Stimulated activated CD8-positive, alpha-beta memory T cell treated with anti-CD3 and anti-CD28 coated beads, Interleukin-4, amount 100 ng/mL, for 1 hour (primary cell): Measurements from ENCODE around the gene OSBPL1A.

Experiments
- DNase-seq, 2 donors: peaks; one replicate each; pipeline ENCODE4 v3.0.0-alpha.2; 2020; ENCODE audit warnings: low read depth in 2 of 2, low spot score in 1 of 2

OSBPL1A gene

DNA sequence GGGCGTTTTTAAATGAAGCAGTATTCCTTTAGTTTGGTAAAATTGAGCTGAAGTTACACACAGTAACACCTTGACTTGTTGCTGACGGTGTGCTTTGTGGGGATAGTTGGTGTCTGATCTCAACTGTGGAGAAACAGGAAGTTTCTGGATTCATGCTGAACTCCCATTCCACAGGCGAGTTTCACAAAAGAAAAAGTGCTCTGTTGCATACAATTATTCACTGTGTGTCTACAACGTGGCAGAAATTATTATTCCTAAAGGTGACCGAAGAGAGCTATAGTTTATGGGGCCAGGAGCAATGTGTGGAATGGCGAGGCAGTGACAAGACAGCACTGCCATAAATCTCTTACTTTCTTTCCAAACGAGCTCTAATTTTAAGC lies 259.2 kb downstream of the OSBPL1A start:
- no peak for DNase-seq

DNA sequence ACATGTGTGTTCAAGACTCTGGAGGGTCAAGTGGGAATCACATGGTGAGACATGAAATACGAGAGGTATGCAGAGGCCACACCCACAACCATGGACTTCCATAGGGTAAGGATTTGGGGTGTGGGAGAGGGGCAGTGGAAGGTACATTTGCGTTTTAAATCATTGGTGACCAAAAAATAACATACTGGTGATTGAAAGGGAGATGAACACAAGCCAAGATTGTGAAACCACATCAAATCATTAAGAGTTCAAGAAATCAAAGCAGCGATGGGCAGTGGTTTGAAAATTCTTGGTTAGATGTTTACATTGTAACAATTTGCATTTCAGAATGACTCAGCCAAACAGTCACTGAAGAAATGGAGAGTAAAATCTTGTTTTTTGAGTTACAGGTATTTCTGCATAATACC lies 260.7 kb downstream of the OSBPL1A start:
- DNase-seq: no peak

DNA sequence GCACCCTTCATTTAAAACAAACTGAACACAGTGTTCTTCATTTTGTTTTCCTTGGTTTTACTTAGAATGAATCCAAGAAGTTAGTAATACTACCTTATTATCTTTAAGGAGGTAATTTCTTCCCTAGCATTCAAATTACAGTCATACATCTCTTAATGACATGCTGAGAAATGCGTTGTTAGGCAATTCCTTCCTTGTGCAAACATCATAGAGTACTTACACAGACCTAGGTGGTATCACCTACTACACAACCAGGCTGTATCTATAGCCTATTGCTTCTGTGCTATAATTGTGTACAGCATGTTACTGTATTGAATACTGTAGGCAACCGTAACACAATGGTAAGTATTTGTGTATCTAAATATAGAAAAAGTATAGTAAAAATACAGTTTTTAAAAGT lies 267.1 kb downstream of the OSBPL1A start:
- no peak for DNase-seq

DNA sequence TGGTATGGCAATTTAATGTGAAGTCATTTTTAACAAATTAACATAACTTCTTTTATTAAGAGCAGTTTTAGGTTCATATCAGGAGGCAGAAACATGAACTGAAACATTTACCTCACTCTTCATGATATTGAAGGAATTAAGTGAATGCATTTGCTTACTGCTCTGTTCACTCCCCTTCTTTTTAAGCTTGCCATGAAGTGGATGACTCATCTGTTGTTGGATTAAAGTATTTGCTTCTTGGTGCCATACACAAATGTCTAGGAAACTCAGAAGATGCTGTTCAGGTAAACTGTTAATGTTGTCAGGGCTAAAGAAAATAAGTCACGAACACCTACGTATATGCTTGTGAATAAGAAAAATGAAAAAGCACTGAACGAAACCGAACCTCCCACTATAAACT lies 268.9 kb downstream of the OSBPL1A start:
- no peak for DNase-seq

DNA sequence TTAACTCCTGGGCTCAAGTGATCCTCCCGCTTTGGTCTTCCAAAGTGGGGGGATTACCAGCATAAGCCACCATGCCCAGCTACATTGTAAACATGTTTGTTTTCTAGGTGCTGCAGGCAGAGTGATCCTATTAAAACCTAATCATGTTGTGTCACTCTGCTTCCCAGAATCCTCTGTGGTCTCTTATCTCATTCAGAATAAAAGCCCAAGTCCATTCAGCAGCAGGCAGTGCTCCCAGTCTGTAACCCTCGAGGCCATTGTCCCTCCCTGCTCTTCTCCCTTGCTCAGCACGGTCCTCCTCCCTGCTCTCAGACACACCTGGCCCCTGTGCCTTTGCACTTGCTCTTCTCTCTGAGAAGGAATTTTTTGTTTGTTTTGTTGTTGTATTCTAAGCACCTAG lies 269.9 kb downstream of the OSBPL1A start:
- no peak for DNase-seq

DNA sequence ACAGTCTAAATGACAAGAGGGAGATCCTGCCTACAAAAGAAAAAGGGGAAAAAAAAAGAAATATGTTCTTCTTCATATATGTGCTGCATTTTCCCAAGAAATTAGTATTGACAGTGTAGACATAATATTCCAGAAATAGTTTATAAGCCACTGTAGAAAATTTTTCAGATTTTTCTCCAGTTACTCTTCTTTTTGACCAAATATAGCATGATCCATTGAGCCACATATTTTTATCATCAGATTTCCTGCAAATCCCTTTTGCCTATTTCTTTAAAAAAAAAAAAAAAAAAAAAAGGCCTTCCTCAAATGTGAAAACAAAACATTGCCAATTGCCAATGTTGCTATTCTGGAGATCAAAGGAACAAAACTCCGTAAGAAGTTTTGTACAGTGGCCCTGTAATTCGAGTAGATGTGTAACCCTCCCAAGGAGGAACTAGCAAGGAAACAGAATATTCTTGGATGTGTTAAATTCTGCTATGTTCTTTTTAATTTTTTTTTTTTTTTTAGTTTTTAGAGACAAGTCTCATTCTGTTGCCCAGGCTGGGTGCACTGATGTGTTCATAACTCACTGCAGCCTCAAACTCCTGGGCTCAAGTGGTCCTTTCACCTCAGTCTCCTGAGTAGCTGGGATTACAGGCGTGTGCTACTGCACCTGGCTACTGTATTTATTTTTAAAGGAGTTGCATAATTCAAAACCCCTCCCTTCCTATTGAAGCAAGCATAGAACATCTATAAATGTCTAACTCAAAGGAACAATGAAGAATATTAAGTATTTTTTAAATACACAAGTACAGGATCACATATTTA lies 271.3 kb downstream of the OSBPL1A start:
- no peak for DNase-seq

DNA sequence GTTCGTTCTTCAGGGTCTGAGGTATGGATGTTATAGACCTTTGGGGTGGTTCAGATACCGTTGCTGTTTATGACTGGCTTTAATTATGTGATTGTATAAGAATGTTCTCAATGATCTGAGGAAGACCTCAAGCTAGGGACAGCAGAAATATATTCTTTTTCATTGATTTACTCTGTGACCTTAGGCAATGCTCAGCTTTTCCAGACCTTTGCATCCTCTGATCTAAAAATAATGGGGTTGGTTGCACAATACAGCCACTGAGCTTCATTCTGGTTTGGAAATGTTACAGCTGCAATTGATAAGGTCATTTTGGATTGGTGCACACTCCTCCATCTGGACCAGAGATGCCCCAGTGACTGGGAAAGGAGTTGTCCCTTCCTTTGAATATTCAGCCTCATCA lies 276.0 kb downstream of the OSBPL1A start:
- no peak for DNase-seq

DNA sequence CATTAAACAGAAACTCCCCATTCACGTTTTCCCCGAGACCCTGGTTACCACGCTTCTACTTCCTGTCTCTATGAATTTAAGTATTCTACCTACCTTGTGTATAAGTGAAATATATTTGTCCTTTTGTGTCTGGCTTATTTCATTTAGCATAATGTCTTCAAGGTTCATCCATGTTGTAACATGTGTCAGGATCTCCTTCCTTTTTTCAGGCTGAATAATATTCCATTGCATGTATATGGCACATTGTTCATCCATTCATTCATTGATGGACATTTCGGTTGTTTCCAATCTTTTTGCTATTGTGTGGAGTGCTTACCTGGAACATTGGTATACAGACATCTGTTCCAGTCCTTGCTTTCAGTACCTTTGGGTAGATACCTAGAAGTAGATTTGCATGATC lies 276.9 kb downstream of the OSBPL1A start:
- DNase-seq: no peak

DNA sequence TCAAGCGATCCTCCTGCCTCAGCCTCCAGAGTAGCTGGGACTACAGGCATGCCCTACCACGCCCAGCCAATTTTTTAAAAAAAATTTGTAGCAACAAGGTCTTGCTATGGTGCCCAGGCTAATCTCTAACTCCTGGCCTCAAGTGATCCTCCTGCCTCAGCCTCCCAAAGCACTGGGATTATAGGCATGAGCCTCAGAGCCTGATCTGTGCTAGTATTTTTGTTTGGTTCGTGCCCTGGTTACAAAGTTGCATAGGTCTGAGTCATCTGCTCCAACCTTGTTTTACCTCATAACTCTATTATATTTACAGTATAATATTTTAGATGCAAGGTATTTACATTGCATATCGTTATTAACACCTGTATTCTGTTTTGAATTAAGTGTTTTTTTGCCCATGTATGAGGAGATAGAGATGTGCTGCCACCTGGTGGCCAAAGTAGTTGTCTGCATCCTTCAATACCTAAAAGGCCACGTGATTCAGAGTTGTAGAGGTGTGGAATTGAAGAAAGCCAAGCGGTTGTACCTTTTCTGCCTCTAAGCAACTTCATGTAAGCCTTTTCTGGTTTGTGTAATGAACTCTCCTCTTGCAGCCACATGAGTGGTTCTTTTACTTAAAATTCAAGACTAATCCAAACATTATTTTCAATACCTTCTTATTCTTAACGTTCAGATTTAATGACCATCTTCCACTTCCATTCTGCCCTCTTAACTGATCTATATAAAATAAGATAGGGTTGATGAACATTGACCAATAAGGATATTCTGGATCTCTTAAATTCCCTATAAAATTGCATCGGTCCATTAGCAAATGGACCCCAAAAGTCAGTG lies 278.7 kb downstream of the OSBPL1A start:
- peak; percentile 51 to 60 for DNase-seq

DNA sequence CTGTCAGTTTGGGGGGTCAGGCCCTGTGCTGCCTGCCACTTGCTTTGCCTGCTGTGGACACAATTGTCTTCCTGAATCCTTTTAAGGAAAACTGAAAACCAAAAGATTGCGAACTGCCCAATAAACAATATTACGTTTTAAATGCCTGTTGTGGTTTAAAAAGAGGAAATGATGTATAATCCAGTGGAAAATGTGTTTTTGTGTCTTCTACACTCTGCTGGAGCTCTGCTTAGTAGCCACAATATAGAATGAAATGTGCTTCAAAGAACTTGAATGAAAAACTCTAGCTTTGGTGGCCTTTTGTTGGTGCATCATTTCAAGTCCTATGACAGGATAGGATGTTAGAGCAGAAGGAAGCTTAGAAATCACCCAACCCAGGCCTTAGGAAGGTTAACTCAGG lies 282.0 kb downstream of the OSBPL1A start:
- no peak for DNase-seq

DNA sequence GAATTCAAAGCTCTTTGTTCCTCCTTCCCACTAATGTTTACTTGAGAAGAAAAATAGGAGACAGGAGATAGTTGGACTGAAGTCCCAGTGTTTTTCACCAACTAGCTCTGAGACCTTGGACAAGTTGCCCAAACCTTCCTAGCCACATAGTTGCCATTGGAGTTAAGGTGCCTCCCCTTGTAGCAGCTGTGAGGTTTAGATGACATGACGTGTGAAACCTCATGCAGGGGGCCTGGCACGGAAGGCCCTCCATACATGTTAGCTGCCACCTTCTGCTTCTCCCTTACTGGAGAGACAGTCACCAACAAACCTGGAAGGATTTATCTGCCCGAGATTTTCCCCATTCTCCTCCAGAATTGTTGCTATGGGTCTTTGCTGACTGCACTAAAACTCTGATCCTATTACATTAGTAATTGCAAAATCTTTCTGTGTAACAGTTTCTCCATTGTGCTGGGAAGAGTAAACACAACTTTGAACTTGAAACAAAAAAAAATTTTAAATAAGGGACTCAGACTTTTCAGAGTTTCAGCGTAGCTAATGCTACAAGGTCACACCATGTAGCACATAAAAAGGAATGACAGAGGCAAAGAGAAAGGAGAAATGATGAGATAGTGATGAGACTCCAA lies 282.6 kb downstream of the OSBPL1A start:
- DNase-seq: no peak

DNA sequence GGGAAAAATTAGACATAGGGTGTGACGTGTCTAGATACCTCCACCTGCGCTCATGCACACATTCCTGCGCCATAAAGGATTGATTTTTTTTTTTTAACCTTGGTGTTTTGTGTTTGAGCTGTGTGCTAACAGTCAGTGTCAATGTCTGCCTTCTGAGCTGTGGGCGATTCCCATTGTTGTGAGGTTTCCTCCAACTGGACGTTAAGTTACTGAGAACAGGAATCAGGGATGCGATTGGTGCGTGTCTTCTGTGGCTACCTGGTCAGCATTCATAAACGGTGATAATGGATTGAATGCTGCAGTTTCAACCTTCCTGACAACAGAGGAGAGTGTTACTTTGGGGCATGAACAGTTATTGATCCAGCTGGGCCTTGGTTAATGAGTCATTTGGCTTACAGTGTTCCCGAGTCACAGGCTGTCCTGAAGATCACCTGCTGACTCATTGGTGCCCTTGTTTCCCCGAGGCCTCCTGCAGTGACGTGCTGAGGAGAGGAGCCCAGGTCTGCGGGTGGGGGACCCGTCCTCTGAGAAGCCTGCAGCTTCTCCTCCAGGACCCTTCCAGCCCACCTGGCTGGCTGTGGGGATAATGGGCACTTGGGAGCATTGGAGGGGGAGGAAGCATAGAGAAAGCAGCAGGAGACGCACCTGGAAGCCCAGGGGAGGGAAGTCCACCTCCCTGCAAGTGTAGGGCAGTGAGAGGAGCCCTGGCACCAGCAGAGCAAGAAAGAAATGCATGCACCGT lies 284.6 kb downstream of the OSBPL1A start:
- no peak for DNase-seq

DNA sequence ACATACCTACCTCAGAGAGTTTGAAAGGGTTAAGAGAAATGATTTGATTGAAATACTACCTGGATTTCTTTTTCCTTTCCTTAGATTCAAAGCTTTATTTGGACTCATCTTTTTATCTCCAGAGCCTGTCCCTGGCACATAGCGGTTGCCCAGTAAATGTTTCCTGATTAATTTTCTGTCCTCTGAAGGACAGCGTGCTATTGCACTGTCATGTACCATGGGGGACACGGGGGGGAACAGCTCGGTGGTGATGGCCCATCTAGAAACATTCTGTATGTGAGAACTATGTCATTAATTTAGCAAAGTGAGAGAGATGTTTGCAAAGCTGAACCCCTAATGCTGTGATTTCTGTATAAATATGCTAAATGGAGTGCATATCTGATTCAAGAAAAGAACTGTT lies 285.2 kb downstream of the OSBPL1A start:
- no peak for DNase-seq
